MCF 10A (cell line): ENCODE measurements around the gene OR52I1. TPM values are rescaled to one million over a fixed set of nuclear protein-coding genes. Genes with fewer than 3 reads are reported as not detected.

Source experiments
- BruUV-seq: library from RNA; stranded (reverse); fragments of 400-500 nt; replicated peaks from 2 replicates; lab custom pipeline; 2021; lab: Mats Ljungman, UMichigan
- CTCF ChIA-PET: fragments of 300-600 bp; sonication (Branson Sonifier 250); formaldehyde crosslinking; extraction: SDS; loops from one replicate; lab custom pipeline; 2021; ENCODE audit warnings: antibody characterized with exemption, inconsistent platforms; lab: Yijun Ruan, JAX
- POLR2A ChIA-PET: fragments of 300-600, 350-650 bp; sonication (Branson Sonifier 250); formaldehyde crosslinking; extraction: SDS; loops from one replicate; lab custom pipeline; 2020; ENCODE audit warnings: antibody characterized with exemption, inconsistent platforms; lab: Yijun Ruan, JAX
- DNase-seq: peaks from one replicate; pipeline ENCODE4 v3.0.0-alpha.2; 2018; ENCODE audit not compliant: unreplicated experiment
- H3K27ac Mint-ChIP-seq: one replicate; pipeline ENCODE4 v1.8.0; 2022; ENCODE audit warnings: mild to moderate bottlenecking, low read depth, mixed read lengths; ENCODE audit not compliant: unreplicated experiment
- H3K27me3 Mint-ChIP-seq: one replicate; pipeline ENCODE4 v1.8.0; 2022; ENCODE audit warnings: mixed read lengths; ENCODE audit not compliant: insufficient read depth, unreplicated experiment
- H3K36me3 Mint-ChIP-seq: one replicate; pipeline ENCODE4 v1.8.0; 2022; ENCODE audit warnings: mild to moderate bottlenecking, moderate library complexity, mixed read lengths; ENCODE audit not compliant: insufficient read depth, unreplicated experiment
- H3K4me1 Mint-ChIP-seq: one replicate; pipeline ENCODE4 v1.8.0; 2022; ENCODE audit warnings: mixed read lengths; ENCODE audit not compliant: insufficient read depth, unreplicated experiment
- H3K4me3 Mint-ChIP-seq: one replicate; pipeline ENCODE4 v1.8.0; 2022; ENCODE audit warnings: mild to moderate bottlenecking, moderate library complexity, mixed read lengths; ENCODE audit not compliant: unreplicated experiment
- H3K9me3 Mint-ChIP-seq: one replicate; pipeline ENCODE4 v1.8.0; 2022; ENCODE audit warnings: mixed read lengths; ENCODE audit not compliant: unreplicated experiment
- CTCF ChIP-seq: fragments of 200-600 bp; IDR thresholded peaks from one replicate; pipeline ENCODE4 v1.8.0; 2022; ENCODE audit warnings: antibody characterized with exemption, mild to moderate bottlenecking; ENCODE audit not compliant: unreplicated experiment
- intact Hi-C: fragments of 100-400 bp; cut with micrococcal nuclease; formaldehyde crosslinking; loops from 2 replicates; pipeline ENCODE4 v1.14.1; 2022
- total RNA-seq: library from RNA; stranded (reverse); gene quantifications from 2 replicates; pipeline ENCODE4 v1.2.3, GENCODE V29; 2022

OR52I1 gene
- total RNA-seq, 1 experiment from 2014 or later = not detected

GRCh38 chr11:4637662-4638047 lies 43.8 kb downstream of the OR52I1 start:
- Mint-ChIP-seq H3K4me3 (no peak overlapping the region), H3K9me3 (no peaks in the 10 kb centered on the region), H3K27me3 (no peaks in the 10 kb centered on the region), H3K27ac (no peak overlapping the region), H3K36me3 (no peaks in the 10 kb centered on the region), H3K4me1 (no peaks in the 10 kb centered on the region)
- intact Hi-C loops = loop anchor here (1.0 to 2.0 kb wide), 2 partner anchors 189 to 367 kb away; no protein-coding TSS in a partner anchor
- POLR2A ChIA-PET = no interaction called here
- BruUV-seq = no TSS peak
- CTCF ChIA-PET = interaction anchor here (0.5 to 4.5 kb wide), 59 partner anchors 8 to 1988 kb away, joined by 3 to 122 read pairs (median 4); partner anchors contain the start of genes OR52N2, OR52R1 and TRIM68
- TF ChIP-seq CTCF = no peak
- DNase-seq = no peak

GRCh38 chr11:4639931-4640330 lies 46.1 kb downstream of the OR52I1 start:
- POLR2A ChIA-PET = no interaction called here

GRCh38 chr11:4641501-4641900 lies 47.7 kb downstream of the OR52I1 start:
- DNase-seq = no peak
- no peaks in the 10 kb centered on the region for H3K36me3 Mint-ChIP-seq
- ChIA-PET CTCF (interaction anchor here (0.6 to 1.5 kb wide), 4 partner anchors 14 to 357 kb away, joined by 3 to 4 read pairs (median 3); no protein-coding TSS in a partner anchor), POLR2A (no interaction called here)
- no peak for TF ChIP-seq CTCF
- no peaks in the 10 kb centered on the region for H3K9me3 Mint-ChIP-seq
- H3K27me3 Mint-ChIP-seq = peaks cover 13% of the 10 kb centered on the region
- intact Hi-C loops = no loop called here
- no peak overlapping the region for H3K4me3 Mint-ChIP-seq
- H3K27ac Mint-ChIP-seq = no peak overlapping the region
- H3K4me1 Mint-ChIP-seq = no peaks in the 10 kb centered on the region
- no TSS peak for BruUV-seq

More at GRCh38 chr11:4639931-4640330, 46.1 kb downstream of the OR52I1 start:
- H3K9me3 Mint-ChIP-seq = no peaks in the 10 kb centered on the region
- peaks cover 7% of the 10 kb centered on the region for H3K27me3 Mint-ChIP-seq
- no peak for DNase-seq
- BruUV-seq = no TSS peak
- no peak overlapping the region for H3K27ac Mint-ChIP-seq
- CTCF ChIA-PET = interaction anchor here (0.7 to 4.5 kb wide), 3 partner anchors 11 to 365 kb away, joined by 3 to 69 read pairs (median 4); no protein-coding TSS in a partner anchor
- H3K36me3 Mint-ChIP-seq = no peaks in the 10 kb centered on the region
- H3K4me1 Mint-ChIP-seq = no peaks in the 10 kb centered on the region
- intact Hi-C loops = no loop called here
- no peak overlapping the region for H3K4me3 Mint-ChIP-seq
- no peak for TF ChIP-seq CTCF

GRCh38 chr11:4642043-4642442 lies 48.2 kb downstream of the OR52I1 start:
- ChIA-PET CTCF (interaction anchor here (1.3 to 1.4 kb wide), 2 partner anchors 15 to 356 kb away, joined by 3 read pairs; no protein-coding TSS in a partner anchor), POLR2A (no interaction called here)
- intact Hi-C loops = no loop called here
- H3K27me3 Mint-ChIP-seq = peaks cover 13% of the 10 kb centered on the region
- no peak overlapping the region for H3K4me3 Mint-ChIP-seq
- TF ChIP-seq CTCF = no peak
- no peaks in the 10 kb centered on the region for H3K4me1 Mint-ChIP-seq
- BruUV-seq = no TSS peak
- H3K36me3 Mint-ChIP-seq = no peaks in the 10 kb centered on the region
- no peaks in the 10 kb centered on the region for H3K9me3 Mint-ChIP-seq
- no peak overlapping the region for H3K27ac Mint-ChIP-seq
- no peak for DNase-seq
